IPS-NIHi11 (cell line): ENCODE results near the gene MUSTN1.
A peak's percentile ranks its signal among the peaks of the same experiment; 100 is the strongest.

ENCODE experiments used
- DNase-seq: peaks from one replicate; pipeline ENCODE4 v3.0.0; 2012; ENCODE audit warnings: mixed read lengths, low spot score

The MUSTN1 gene

DNA sequence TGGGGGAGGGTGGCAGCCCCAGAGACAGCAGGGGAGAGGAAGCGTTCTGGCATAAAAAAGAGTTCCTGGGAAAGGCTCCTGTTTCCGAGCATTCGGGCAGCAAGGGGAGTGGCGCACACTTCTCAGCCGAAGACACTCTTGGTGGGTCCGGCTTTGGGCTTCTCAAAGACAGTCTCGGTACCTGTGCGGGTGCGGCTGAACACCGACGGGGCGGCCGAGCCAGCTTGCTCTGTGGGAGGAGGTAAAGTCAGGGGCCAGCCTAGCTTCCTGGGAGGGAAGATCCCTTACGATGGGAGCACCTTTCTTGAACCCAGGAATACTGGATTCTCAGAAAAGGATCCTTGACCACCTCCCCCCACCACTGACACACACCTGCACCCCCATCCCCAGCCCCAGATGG, 1.6 kb downstream of the MUSTN1 start:
- peak; percentile 42 for DNase-seq

DNA sequence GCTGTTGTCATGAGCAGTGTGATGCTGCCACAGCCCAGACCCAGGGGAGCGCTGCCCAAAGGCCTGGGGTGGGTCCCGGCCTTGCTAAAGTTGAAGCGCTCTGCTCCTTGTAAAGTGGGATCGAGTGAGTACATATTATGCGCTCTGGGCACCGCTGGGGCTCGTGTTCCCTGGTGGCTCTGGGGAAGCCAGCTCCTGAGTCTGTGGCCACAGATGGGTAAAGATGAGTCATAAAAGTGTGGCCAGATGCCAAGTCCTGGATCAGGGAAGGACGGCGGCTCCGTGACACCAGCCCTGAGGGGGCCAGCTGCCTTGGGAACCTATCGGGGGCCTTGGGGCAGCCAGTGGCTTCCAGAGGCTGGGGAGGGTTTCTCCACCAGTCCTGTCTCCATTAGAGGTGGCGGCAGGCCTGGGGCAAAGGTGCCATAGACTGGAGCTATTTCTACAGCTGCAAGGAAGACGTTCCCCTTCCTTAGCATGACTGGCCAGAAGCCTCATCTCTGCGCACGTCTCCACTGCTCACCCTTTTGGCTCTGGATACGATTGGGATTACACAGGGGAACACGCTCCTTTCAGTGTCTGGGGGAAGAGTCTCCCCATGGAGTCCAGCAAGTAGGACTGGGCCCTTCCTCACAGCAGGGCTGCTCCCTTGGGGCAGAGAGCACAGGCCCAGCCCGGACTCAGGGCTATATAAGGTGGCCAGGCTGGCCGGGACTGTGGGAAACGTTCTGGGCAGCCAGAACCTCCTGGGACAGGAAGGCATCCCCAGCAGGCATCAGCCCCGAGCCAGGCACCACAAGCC, 3.1 kb downstream of the MUSTN1 start:
- DNase-seq = no peak

DNA sequence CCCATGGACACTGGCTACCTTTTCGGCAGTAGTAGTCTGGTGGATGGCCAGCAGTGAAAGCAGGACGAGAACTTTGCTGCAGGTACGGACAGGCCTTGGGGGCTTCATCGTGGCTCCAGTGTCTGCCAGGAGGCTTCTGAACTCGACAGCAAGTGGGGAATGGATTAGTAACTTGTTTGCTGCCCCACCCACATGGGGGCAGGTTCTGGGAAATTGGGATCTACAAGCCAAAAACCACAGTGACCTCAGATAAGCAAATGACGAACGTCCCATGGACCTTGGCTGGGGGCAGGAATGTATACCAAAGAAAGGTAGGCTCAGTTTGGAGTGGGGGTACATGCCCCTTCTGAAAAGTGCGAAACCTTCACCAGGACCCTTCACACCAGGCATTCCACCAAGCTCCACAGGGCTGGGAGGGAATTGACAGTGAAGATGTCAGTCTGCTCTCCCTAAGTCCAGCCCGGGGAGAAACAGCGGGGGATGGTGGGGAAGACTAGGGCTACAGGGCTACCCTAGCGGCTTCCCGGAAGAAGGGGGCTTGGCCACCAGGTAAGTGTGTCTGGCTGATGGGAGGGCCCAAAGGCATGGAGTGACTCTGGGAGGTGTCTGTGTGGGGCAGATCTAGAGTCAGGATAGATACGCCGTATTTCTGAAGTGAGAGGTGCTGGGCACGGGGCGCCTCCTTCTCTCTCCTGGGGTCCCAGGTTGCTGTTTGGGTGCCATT, 4.1 kb downstream of the MUSTN1 start, which contains the start of gene ITIH4:
Gene ITIH4 (minus strand): TSS at position 138 of the 724 bp plus-strand sequence. CDS start 30 bp downstream, at position 108.
- no peak for DNase-seq

DNA sequence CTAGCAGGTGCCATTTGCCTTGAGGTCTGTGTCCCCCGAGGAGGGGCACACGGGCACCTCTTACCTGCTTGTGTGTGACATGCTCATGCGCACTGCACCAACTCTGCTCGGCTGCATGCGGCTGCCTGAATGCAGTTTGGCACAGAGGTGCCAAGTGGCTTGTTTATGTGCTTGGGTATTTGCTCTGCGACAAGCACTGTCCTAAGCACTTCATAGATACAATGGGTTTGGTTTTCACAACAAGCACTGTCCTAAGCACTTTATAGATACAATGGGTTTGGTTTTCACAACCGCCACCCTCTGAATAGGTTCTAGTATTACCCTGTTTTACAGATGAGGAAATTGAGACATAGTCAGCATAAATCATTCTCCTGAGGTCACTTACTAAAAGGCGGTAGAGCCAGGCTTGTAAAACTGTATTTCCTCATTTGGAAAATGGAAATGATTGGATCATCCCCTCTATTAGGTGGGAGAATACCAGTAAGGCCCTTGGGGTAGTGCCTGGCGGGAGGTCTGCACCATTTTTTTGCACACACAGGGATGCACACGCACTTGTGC, 4.8 kb downstream of the MUSTN1 start:
- DNase-seq = no peak

DNA sequence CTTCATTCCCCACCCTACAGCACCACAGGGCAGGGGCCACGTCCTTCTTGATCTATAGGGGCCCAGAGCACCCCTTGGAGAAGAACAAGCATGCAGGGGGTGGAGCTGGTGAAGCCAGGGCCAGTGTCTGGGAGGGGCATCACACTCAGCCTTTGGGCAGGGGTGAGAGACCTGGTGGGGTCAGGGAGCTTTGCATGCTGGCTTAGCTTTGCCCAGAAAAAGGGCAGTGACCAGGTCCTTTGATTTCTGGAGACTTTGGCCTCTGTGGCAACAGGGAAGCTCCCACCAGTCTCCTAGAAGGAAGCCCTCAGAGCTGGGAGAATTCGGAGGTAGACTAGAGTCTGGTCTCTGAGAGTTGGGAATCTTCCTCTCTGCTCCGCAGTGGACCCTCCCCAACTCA, 5.3 kb downstream of the MUSTN1 start:
- no peak for DNase-seq

DNA sequence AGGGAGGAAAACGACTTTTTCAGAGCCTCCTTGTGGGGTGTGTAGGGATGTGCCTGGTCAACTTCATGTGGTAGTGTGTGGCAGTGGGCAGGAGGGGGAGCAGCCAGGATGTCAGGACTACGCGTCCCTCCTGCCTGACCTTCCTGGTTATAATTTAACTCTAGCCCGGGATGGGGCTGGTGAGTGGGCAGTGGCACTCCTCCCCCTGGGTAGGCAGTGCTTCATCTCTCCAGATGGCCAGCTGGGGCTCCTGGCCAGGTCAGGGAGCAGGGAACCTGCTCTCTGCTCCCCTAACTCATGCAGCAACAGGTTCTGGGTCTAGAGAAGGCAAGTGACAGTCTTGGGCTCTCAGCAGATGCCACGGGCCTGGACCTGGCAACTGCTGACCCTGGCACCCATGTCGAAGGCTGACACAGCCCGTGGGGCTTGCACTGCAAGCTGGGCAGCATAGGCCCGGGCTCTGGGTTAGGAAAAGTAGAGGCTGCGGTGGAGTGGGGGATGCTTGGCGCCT, 6.9 kb downstream of the MUSTN1 start:
- peak; percentile 53 for DNase-seq

DNA sequence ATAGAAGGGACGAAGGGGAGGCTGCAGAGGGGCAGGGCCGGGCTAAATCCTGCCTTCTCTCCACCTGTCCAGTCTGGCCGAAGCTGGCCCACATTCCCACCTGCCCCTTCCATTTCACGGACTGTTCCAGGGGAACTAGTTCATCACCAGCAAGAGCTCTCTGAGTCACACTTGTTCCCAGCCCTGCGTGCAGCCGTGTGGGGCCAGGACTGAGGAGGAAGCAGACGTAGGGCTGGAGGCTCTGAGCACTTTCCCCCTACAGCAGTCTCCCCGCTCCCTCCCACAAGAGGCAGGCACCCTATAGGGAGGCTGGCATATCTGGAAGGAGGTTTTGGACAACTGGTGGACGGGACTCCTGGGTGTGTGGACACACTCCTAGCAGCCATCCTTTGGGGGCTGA, 7.4 kb downstream of the MUSTN1 start:
- no peak for DNase-seq

DNA sequence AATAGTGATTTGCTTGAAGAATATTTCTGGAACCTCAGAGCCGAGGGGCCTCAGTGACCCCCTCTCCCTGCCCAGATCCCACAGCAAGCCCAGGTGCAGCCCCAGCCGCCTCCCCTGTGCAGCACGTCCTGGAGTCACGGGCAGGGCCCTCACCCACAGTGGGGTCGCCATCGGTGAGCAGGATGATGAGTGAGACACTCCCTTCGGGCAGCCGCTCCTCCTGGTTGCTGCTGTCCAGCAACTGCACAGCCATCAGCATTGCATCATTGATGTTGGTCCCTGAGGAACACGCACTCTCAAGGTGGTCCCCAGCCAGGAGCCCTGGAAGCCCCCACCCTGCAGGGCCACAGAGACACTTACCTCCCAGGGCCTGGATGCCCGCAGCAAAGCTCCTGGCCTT, 10.8 kb downstream of the MUSTN1 start:
- DNase-seq = no peak

DNA sequence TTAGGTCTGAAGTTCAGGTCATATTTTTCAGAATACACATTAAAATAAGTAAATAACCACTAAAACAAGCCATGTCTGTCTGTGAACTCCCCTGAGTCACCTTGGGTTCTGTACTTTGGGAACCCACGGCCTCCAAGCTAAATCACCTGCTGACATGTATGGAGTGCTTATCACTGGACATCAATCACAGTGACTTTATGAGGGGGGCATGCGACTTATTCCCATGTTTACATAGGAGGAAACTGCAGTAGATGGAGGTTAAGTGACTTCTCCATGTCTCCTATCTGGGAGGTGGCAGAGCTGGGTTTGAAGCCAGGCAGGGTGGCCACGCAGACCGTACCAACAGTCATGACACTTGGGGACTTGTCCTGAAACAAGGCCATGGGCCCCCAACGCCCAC, 12.5 kb downstream of the MUSTN1 start:
- DNase-seq = no peak

DNA sequence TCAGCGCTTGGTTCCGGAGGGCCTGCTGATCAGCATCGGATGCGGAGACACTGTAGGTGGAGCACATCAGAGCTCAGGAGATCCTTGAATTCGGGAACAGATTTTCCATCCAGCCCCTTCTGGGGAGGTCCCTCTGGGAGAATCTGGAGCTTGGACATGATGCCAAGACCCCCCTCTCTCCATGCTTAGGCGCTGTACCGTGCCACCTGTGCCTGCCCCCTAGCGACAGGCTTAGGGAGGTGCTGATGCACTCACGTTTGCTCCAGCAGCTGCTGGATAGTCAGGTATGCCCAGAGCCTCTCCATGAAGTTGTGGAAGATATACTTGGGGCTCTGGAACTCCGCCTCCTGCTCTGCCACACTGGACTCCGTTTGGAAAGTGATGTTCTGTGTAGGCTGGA, 14.1 kb downstream of the MUSTN1 start:
- peak; percentile 88 for DNase-seq

DNA sequence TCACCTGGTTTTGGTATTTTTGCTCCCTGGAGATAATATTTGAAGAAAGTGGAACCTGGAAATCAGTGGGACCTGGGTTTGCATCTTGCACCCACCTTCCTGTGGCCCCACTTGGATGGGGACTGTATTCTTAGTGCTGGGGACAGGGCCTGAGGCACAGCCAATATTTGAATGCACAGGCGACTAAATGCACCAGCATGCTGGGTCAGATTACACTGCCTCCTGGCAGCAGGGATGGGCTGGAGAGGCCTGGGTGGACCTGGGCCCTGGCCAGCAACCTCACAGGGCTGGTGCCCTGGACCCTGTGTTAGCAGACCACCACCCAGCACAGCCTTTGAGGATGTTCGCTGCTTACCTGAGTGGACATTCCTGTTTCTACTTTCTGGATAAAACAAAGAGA, 14.9 kb downstream of the MUSTN1 start:
- peak; percentile 55 for DNase-seq

DNA sequence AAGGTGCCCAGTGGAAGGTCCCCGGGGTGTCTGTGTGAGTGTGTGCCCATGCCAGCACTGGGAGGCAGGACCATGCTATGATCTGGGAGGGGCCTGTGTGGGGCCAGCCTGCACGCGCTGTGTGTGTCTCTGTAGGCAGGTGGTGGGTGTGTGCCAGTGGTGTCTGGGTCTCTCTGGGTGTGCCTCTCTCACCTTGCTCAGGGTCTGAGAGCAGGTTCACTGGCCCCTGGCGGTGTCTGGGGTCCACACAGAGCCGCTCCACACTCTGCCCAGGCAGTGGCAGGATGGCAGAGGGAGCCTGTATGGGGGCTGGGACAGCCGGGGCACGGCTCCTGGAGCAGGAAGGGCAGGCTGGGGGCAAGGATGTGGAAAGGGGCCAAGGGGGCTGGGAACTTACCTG, 17.0 kb downstream of the MUSTN1 start:
- DNase-seq = no peak

DNA sequence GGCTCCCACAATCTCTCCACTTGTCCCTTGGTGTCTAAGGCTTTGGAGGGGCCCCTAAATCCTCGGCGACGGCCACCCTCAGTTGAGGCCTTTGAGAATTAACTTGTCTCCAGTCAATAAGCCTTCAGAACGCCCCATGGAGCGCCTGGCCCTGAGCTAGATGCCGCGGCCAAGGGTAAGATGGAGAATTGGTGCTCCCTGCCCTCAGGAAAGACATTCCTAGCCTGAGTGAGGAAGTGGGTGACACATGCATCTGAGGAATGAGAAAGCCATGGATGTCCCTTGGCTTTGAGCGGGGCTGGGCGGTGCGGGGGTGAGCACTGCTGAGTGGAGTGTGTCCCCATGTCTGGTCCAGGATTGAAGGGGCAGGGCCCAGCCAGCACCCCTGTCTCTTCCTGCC, 17.6 kb downstream of the MUSTN1 start:
- DNase-seq = no peak

DNA sequence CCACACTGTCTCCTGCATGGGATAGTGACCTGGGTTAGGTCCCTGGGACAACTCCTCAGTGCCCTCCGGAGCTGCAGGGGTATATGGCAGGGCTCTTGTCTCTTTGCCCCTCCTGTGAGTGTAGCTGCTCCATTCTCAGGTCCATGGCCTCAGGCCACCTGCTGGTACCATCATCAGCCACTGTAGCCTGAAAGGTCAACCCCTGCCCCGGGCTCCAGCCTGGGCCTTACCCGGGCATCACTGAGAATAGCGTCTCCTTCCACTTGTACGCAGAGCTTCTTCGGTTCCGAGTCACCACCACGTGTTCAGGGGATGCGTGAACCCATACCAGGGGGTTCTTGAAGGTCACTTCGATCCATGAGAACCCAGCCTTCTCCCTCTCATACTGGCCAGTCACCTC, 18.2 kb downstream of the MUSTN1 start:
- no peak for DNase-seq

DNA sequence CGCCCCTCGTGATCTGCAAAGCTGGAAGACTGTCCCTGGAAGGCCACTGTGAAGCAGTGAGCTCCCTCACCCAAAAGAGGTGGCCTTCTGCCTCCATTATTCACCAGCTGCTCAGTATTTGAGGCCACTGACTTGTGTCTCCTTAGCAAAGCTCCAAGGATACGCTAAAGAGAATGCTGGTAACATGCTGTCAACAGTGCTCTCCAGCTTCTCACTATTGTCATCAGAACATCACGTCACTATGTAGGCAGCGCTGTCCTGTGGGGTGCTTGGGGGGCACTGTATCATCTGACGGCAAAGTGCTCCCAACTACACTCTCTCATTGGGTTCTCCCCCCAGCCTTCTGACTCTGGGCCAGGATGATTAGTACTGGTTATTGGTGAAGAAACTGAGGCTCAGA, 18.6 kb downstream of the MUSTN1 start:
- DNase-seq = no peak

DNA sequence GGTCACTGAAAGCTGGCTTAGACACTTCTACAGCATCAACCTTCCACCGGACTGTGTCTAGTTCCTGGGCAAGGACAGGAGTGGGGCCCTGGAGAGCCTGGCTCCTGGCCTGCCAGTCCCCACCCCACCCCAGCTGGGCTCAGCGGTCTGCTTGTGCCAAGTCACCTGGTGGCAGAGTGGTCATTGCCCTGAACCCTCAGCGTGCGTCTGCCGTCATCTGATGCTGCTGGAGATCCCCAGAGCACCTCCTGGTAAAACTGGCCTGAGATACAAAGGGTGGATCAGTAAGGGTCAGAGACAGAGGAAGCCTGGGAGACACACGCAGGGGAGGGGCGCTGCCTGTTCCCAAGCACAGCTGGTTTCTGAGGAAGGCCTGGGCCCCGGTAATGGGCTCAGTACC, 21.0 kb downstream of the MUSTN1 start:
- no peak for DNase-seq

DNA sequence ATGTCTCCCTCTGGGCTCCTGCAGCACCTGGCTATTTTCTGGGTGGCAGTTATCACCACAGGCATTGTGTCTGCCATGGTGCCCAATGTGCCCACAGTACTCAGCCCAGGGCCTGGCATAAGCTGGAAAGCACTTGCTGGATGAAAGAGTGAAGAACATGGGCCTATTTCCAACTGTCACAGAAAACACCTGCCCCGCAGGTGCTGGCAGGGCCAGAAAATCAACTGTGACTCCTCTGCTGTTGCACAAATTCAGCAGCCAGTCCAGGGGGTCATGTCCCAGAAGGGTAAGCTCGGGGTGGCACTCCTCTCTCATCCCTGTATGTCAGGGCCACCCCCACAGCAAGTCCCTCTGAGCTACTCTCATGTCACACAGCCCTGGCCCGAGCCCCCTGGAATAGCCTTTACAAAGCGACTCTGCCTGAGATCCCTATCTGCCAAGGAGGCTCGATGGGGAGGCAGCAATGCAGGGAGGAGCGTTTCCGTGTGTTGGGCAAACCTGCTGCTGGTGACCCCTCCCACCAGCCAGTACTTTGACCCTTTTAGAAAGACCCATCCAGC, 23.3 kb downstream of the MUSTN1 start:
- no peak for DNase-seq

DNA sequence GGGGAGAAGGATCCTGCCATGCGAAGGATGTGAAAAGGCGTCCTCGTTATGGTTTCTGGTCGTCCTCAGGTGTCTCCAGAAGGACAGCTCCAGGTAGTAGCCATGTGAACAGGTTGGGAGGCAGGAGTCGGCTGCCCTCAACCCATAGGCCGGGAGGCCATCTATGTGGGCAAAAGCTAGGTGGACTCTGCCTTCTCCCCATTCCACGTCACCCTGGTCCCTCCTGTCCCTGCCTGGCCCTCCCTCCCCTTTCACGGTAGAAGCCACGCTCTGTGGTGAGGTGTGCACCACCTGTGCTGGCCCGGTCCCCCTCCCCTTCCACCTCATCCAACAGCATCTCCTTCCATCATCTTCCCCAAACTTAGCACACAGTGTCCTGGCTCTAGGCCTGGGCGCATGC, 23.9 kb downstream of the MUSTN1 start:
- DNase-seq = no peak

DNA sequence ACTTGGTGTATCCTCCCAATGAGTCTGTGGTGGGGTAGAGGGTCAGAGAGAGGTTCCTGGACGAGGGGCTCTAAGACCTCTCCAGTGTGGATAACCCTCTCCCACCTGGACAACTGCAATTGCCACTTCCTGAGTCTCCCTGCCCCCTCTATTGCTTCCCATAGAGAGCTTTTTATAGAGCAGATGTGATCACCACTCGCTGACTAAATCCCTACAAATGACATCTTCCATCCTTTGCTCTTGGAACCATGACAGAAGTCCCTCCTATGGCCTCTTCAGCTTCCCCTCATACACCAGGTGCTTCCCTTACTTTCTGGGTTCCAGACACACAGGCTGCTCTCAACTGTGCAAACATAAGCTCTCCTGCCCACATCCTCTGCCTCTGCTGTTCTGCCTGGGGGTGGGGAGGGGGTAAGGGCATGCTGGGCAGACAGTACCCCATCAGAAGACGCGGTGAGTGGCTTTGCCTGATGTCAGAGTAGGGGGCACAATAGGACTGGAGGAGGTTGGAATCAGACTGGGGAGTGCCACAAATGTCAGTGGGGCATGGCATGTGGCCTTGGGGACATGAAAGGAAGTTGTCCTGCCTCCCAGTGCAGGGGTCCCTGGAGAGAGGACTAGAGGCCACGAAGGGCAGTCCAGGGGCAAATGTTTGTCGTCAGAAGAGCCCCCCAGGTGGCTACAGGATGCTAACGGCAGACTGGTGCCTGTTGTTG, 25.0 kb downstream of the MUSTN1 start:
- no peak for DNase-seq

DNA sequence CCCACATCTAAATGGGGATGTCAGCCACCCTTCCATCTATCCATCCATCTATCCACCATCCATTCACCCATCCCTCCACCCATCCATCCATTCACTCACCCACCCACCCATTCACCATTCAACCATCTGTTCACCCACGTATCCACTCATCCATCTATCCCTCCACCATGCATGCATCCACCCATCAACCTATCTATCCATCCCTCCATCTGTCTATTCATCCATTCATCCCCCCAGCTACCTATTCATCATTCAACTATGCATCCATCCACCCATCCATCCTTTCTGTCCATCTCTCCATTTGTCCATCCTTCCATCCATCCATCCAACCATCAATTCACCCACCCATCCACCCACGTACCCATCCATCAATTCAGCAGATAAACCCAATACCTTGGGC, 25.7 kb downstream of the MUSTN1 start:
- DNase-seq = no peak

DNA sequence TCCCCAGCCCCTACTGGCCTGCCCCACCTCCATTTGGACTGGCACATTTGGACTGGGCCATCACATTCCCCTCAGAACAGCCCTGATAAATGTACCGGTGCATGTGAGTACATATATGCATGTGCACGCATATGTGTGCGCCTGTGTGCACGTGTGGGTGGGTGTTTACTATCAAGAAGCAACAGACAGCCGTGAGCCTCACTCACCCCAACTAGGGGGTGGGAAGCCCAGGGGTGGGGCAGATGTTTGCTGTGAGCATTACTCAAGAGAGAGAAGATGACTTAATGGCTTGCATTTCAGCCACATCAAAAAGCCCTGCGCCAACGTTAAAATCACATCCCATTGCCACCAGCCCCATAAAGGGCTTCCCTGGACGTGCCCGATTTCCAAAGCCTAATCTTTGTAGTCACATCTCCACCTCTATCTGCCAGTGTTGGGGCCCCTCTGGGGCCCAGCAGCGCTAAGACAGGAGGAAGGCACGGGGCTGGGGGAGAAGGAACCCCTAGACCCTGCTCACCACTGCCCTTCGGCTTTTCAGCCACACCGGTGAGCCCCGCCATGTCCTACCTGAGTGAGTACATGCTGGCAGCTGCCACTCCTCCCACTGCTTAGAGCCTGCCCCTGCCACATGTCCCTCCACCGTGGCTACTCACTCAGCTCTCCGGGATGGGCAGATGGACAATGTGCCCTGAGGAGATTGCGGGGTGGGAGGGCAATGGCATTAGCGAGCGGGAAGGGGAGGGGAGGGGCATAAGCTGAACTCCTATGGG, 29.4 kb downstream of the MUSTN1 start:
- no peak for DNase-seq
